HG03039 (cell line): ENCODE measurements around the gene SPEG.

Source experiments
- ATAC-seq: cut with Tn5 transposase; IDR thresholded peaks from one replicate; pipeline ENCODE4 v1.9.1; 2021; ENCODE audit warnings: mild to moderate bottlenecking, moderate library complexity; ENCODE audit not compliant: unreplicated experiment

The SPEG gene

DNA sequence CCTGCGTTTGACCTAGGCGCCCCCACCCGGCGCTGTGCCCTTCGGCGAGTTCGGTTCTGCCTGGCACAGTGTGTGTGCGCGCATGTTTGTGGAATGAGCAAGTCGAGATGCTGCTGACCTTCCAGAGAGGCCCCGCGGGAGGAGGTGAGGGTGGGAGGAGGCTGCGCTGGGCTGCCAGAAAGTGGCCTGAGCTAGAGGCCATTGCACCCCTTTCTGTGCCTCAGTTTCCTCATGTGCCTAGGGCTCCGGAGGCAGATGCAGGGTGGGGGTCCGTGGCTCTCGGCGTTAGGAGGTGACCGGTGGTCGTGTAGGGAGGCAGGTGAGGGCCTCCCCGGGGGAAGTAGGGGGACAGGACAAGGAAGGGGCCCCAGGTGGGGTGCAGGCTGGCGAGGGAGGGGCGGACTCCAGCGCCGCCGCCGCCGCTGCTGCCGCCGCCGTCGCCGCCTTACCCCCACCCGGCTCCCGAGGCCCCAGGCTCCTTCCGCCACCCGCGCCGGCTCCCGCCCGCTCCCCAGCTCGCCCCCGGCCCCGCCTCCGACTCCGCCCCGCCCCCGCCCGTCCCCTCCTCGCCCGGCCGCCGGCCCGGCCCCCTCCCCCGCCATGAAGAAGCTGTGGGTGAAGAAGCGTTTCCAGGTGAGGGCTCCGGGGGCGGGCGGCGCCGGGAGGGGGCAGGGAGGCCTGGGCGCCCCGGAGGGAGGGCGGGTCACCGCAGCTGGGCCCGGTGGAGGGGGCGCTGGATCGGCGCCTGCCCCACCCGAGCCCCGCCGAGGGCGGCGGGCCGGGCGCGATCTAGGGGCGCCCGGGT, 7.0 kb downstream of the SPEG start:
- no peak for ATAC-seq

DNA sequence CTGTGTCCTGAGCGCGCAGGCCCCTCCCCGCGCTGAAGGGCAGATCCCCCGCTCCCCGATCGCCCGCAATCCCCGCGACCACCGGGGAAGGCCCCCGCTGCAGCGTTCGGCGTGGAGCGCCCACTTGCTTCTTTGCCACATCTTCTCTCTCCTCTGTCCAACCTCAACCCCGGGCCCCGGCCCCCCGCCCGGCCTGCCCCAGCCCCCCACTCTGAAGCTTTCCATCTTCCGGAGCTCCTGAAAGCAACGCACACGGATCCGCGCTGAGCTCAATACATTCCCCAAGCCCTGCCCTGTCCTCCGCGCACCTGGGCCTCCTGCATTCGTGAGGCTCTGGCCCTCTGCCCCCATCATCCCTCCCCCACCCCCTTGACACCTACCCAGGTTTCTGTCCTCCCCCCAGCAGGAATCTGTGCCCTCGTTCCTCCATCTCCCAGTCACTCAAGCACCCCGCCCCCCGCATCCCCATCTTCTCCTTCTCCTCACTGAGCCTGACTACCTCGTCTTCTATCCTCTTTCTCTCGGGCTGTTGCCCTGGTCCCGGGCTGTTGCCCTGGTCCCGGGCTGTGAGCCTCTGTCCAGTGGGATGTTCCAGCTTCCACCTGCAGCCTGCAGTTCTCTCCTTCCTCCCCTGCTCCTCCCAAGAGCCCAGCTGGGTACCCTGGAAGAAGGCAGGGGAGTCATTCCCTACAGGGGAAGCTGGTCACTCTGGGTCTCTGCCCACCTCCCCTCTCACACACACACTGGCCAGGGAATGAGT, 7.8 kb downstream of the SPEG start:
- no peak for ATAC-seq

DNA sequence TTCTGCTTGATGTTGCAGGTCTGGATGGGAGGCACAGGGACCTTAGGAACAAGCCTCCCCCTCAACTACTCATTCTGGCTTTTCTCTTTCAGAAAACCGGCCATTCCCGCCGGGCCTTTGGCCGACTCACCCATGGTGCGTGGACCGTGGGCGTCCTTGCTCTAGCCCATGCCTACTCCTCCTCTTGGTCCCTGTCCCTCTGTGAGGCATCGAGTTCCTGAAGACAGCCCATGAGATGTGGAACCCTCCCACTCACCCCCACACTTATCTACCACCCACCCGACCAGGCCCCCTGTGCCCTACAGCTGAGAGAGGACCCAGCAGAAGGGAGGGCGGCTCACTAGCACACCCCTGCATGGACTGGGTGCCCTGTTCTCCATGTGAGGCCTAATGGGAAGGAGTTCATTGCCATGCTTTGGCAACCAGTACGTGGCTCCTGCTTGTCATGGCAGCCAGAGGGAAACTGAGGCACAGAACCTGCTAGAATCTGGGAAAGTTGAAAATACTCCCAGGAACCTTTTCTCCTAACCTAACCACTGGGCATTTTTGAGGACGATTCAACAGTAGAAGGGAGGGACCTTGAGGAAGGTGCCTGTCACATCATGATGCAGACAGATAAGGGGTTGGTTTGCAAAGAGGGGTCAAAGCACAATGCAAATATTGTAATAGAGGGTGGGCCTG, 8.5 kb downstream of the SPEG start:
- ATAC-seq, result no peak

DNA sequence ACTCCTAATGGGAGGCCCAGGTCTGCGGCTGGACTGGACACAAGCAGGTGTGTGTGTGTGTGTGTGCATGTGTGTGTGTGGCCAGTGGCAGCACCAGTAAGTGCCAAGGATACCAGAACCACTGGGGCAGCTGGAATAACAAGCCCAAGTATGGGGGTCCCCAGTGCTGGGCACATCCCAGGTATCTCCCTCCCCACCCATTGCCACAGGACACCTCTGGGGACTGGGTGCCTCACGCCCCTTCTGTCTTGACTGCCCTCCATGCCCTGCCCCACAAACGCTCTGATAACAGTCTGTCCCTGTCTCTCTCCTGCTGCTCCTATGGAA, 9.0 kb downstream of the SPEG start:
- no peak for ATAC-seq

DNA sequence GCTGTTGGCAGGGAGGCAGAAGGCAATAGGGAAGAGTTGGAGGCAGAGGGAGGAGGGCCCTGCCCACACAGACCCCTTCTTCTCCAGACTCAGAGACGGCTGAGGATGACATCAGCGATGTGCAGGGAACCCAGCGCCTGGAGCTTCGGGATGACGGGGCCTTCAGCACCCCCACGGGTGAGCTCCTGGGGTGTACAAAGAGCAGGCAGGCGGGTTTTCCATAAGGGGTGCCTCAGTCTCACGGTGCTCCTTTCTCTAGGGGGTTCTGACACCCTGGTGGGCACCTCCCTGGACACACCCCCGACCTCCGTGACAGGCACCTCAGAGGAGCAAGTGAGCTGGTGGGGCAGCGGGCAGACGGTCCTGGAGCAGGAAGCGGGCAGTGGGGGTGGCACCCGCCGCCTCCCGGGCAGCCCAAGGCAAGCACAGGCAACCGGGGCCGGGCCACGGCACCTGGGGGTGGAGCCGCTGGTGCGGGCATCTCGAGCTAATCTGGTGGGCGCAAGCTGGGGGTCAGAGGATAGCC, 10.0 kb downstream of the SPEG start:
- no peak for ATAC-seq

DNA sequence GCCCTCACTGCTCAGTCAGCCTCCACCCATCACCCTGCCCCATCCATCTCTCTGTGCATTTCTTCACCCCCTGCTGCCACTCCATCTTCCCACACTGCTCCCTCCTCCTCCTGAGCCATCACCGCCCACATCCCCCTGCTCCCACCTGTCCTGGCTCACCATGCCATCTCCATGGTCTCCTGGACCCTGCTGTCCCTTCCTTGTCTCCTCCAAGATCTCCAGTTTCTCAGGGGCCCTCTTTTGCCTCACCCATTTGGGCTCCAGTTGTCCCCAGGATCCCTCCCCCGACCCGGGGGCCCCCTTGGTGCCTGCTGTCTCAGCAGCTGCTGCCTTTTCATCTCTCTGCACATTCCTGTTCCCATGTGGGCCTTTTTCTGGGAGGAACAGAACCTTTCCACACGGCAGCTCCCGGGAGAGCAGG, 10.6 kb downstream of the SPEG start:
- no peak for ATAC-seq

DNA sequence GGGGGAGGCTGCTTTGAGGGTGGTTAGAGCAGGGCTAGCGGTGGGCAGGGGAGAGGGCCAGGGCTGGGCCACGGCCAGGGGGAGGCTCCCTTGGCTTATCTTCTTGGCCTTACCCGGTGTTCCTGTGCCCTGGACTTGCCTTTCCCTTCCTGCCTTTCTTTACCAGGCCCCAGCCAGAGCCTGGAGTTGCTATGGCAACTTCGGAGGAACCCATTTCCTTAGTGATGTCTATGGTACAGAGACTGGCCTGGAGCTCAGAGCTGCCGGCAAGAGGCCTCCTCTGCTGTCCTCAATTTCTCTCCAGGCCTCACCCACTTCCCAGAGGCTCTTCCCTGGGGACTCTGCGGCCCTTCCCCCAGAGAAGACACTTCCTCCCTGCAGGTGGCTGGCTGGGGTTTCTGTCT, 11.5 kb downstream of the SPEG start:
- no peak for ATAC-seq

DNA sequence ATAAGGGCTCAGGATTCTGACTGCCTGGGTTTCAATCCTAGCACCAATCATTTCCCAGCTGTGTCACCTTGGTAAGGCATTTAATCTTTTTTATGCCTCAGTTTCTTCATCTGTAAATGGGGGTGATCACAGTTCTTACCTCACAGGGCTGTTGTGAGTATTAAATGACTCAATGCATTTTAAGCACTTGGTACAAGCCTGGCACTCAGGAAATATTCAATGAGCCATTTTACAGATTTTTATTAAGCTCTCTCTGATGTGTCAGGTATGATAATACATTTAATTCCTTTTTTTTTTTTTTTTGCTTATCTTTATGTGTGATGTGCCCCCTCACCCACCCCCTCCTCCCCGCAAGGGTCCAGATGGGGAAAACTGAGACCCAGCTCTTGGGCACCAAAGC, 12.0 kb downstream of the SPEG start:
- ATAC-seq, result no peak

DNA sequence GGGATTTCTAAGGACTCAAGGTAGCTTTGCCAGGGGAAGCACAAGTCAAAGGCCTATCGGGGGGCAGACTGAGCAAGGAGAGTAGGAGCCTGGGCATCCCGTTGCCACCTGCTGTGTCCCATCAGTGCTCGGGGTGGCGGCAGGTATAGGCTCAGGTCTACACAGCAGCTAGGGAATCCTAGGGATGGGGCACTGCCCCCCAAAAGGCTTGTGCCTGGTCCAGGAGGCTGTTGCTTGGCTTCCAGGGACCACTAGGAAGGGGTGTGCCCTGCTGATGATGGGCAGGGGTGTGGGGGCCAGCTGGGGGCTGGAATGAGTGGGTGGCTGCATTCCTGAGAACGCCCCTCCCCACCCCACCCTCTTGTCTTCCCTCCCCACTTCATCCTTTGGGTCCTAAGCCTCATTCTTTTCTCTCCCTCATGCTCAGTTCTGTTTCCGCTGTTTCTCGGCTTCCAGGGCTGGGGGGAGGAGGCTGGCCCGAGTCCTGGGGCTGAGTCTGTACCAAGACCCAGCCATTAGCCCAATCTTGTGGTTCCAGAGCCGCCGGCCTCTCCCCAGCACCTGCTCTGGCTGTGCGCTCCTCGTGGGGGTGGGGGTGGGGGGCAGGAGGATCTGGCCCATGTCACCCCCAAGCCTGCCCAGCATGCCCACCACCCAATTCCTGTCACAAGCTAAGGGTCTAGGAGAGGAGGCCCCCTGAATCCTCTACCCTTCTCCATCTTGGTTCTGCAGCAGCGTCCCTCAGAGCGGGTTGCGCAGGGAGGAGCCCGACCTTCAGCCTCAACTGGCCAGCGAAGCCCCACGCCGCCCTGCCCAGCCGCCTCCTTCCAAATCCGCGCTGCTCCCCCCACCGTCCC, 12.8 kb downstream of the SPEG start:
- ATAC-seq, result no peak

DNA sequence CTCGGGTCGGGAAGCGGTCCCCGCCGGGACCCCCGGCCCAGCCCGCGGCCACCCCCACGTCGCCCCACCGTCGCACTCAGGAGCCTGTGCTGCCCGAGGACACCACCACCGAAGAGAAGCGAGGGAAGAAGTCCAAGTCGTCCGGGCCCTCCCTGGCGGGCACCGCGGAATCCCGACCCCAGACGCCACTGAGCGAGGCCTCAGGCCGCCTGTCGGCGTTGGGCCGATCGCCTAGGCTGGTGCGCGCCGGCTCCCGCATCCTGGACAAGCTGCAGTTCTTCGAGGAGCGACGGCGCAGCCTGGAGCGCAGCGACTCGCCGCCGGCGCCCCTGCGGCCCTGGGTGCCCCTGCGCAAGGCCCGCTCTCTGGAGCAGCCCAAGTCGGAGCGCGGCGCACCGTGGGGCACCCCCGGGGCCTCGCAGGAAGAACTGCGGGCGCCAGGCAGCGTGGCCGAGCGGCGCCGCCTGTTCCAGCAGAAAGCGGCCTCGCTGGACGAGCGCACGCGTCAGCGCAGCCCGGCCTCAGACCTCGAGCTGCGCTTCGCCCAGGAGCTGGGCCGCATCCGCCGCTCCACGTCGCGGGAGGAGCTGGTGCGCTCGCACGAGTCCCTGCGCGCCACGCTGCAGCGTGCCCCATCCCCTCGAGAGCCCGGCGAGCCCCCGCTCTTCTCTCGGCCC, 13.6 kb downstream of the SPEG start:
- no peak for ATAC-seq

DNA sequence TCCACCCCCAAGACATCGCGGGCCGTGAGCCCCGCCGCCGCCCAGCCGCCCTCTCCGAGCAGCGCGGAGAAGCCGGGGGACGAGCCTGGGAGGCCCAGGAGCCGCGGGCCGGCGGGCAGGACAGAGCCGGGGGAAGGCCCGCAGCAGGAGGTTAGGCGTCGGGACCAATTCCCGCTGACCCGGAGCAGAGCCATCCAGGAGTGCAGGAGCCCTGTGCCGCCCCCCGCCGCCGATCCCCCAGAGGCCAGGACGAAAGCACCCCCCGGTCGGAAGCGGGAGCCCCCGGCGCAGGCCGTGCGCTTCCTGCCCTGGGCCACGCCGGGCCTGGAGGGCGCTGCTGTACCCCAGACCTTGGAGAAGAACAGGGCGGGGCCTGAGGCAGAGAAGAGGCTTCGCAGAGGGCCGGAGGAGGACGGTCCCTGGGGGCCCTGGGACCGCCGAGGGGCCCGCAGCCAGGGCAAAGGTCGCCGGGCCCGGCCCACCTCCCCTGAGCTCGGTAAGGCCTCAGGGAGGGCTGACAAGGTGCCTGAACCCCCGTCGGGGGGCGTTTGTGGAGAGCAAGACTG, 14.2 kb downstream of the SPEG start:
- ATAC-seq, result no peak

DNA sequence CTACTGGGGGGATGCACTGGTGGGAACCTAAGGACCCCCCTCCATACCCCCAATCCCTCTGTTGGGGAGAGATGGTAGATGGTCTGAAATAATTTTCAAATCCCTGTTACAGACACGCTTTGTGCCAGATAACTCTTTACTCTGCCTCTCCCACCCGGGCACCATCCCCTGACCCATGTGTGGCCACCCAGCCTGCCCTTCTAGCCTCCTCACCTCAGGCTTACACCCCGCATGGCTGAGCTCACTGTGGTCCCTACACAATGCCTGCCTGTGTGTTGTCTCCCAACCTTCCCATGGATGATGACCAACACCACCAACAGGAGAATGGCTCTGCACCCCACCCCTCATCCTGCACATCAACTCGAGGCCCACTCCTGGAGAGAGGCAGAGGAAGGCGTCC, 15.0 kb downstream of the SPEG start:
- no peak for ATAC-seq

DNA sequence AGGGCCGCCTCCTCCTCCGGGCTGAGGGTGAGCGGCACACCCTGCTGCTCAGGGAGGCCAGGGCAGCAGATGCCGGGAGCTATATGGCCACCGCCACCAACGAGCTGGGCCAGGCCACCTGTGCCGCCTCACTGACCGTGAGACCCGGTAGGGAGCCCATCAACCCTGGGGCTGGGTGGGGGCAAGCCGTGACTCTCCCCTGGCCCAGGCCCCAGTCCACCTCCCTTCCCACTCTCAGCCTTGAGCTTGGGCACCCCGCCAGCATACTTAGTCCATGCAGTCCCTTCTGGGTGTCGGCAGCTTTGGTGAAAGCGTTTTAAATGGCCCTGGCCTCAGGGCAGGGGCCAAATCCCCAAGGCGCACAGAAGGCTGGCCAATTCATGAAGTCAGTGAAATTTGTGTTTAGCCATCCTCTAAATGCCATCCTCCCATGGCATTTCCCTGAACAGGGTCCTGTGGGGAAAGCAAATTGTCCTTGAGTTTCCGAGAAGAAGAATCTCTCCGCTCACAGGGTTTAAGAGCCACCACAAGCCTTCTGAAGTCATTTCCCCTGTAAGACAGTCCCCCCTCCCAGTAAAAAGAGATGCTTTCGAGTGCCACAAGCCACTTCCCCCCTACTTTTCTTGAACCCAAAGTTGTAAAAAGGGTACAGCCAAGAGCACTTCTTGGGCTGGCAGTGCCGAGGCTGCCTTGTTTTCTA, 17.2 kb downstream of the SPEG start:
- ATAC-seq, result no peak

DNA sequence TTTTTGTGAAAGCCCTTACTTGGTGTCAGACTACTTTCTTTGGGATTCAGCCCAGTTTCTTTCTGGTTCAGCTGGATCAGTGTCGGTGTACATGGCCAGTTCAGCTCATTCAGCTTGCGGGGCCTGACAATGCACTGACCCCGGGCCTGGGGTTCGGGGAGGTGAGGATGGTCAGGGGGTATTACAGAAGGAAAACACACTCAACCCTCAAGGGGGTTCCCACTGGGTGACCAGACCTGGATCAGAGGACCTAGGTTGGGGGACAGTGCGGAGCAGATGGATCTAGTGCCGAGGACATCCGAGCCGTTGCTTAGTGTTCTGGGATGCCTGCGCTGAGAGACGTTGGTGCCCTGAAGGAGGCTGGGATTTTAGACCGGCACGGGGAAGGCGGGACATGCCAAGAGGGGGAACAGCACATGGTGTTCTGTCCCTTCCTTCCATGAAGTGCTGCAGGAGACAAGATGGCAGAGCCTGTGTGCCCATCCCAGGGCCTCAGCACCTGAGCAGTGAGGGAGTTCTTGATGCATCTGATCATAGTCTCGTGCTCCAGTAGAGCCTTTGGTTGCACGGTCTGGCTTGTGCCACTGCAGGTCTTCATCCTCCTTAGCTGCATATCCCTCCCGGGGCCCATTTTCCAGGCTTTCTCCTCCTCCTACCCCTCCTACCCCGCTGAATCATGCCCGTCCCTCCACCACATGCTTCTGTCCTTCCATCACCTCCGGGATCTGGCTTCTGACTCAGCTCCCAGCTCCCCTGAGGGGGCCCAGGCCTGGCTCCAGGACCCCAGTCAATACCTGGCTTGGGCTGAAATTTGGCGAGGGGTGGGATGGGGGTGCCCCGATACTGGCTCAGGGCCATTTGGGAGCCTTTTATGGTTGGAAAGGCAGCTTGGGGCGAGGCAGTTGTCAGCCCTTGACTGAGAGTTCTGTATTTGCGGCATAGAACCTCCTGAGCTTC, 18.0 kb downstream of the SPEG start:
- no peak for ATAC-seq

DNA sequence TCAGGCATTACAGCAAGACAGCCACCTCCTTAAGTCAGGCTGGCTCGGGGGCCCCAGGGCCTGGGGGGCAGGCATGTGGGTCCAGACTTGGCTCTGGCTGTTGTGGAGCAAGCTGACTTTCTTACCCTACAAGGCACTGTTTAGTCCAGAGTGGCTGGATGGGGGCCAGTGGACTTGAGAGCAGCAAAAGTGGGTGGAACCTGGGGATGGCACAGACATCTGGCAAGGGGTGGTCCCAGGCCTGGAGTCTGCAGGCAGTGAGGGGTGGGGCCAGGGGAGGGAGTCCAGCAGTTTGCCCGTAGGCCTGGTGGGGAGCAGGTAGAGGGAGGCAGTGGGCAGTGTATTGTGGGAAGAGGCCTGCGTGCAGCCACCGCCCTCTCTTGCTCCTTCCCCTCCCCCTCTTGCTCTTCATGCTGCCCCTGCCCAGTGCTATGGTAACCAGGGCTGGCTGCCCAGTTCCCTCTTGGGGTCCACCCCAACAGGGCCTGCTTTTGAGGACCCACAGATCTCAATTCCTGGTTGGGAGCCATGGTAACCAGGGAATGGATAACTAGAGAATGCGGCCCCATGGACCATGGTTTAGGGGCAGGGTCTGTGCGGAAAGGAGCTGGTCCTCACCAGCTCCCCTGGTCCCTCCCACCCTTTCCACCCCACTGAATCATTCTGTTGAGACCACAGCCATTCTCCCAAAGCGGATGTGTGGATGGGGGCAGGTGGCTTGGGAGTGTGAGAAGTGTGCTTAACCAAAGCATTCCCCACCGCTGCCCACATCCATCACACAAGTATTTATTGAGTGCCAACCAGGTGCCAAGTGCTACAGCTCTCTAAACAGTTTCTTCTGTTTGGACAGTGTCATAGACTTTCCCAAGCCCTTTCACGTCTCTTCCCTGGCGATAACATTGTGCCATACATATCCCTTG, 19.3 kb downstream of the SPEG start:
- no peak for ATAC-seq

DNA sequence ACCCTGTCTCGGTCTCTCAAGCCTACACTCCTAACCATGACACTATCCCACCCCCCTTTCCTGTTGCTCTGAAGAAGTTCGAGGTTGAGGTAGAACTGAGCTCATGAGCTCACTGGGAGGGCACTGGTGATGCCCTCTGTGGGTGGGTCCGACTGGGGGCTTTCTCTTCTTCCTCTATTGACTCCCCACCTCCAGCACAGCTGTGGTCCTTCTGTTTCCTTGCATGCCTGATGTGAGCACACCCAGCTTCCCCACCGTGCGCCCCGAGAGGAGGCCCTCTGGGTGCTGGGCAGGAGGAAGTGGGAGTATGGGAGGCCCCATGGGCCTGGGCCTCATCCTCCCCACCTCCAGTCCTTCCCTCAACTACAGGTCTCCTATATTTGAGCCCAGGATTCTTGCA, 20.9 kb downstream of the SPEG start:
- ATAC-seq, result no peak

DNA sequence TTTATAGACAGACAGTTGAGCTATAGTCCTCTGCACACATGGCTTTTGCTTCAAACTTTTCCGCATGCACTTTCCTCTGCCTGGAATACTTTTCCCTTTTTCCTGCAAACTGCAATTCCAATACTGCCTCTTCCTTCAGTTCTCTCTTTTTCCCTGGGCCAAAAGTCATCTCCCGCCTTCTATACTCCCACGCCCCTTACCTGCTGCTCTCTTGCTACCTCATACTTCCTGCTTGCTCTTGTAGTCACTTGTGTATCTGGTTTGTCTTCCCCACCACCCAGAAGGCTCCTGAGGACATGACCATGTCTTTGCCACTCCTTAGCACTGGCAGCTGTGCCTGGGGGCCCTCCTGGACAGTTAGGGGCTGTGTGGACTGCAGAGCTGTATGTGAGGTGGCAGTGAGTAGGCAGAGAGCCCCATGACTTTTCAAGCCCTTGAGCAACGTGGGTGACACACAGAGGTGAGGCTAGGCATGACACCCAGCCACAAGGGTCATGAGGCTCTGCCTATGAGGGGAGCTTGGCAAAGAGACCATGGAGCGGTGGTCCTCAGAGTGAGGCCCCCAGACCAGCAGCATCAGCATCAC, 23.2 kb downstream of the SPEG start:
- no peak for ATAC-seq
